HCT116 (cell line): ENCODE data around the gene ATF7.

Experiments
- EZH2phosphoT487 ChIP-seq: fragments of 200-600 bp; IDR thresholded peaks from 2 replicates; pipeline ENCODE4 v1.6.1; 2018; ENCODE audit warnings: antibody characterized with exemption, borderline replicate concordance
- JUND ChIP-seq: IDR thresholded peaks from 2 replicates; pipeline ENCODE4 v1.6.1; 2012
- POLR2AphosphoS5 ChIP-seq: IDR thresholded peaks from 2 replicates; pipeline ENCODE4 v1.6.1; 2011; ENCODE audit warnings: mild to moderate bottlenecking, low read depth, low read length, moderate library complexity
- YY1 ChIP-seq: IDR thresholded peaks from 2 replicates; pipeline ENCODE4 v1.6.1; 2011; ENCODE audit warnings: low read length, low read depth, moderate library complexity, mild to moderate bottlenecking; ENCODE audit not compliant: insufficient replicate concordance; ENCODE audit errors: extremely low read depth
- ZFX ChIP-seq: fragments of 450-650 bp; IDR thresholded peaks from 2 replicates; pipeline ENCODE4 v1.6.1; 2017
- TF ChIP-seq, protein P1 (sequence below), 3 experiments: fragments of 200-600 bp in 1 of 3; sonication (generic) in 1 of 3; IDR thresholded peaks in 2 of 3; conservative IDR thresholded peaks in 1 of 3; 2 replicates each; pipeline ENCODE4 v1.5.1; 2012 to 2017; ENCODE audit warnings: low read depth in 2 of 3, low read length in 2 of 3, antibody characterized with exemption in 1 of 3, borderline replicate concordance in 1 of 3, control low read depth in 1 of 3, mild to moderate bottlenecking in 1 of 3, mixed read lengths in 1 of 3, mixed run types in 1 of 3, moderate library complexity in 1 of 3; ENCODE audit not compliant: insufficient read depth in 1 of 3

DNA sequence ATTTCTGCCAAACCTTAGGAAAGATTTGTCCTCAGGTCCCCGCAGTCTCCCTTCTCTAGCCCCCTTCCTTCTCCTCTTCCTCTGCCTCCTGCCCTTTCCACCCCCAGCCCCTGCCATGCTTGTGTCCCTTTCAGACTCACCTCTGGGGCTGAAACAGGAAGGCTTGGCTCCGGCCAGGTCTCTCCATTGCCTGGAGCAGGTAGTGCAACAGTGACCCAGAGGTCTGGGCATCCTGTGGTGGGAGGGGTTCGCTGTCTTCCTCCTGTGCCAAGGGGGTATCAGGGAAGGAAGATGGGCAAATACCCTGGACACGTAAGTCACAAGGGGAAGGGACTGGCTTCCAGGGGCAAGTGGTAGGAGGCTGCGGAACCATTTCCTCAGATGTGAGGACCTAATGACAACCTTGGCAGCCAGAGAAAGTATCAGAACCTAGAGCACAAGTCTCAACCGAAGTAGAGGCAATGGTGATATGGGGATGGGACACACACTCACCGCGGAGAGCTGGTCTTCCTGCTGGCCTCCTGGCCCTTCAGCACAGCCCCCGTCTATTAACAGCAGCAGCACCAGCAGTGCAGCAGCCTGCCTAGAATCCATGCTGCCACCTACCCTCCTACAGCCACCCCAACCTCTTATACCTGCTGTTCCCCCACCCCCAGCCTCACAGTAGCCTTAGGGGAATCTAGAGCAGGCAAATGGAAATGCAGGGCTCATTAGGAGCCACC lies 119.1 kb downstream of the ATF7 start, which contains the start of gene NPFF:
- TF ChIP-seq EZH2phosphoT487 = no peak
- TF ChIP-seq POLR2AphosphoS5 = no peak
- TF ChIP-seq, protein P1, sequence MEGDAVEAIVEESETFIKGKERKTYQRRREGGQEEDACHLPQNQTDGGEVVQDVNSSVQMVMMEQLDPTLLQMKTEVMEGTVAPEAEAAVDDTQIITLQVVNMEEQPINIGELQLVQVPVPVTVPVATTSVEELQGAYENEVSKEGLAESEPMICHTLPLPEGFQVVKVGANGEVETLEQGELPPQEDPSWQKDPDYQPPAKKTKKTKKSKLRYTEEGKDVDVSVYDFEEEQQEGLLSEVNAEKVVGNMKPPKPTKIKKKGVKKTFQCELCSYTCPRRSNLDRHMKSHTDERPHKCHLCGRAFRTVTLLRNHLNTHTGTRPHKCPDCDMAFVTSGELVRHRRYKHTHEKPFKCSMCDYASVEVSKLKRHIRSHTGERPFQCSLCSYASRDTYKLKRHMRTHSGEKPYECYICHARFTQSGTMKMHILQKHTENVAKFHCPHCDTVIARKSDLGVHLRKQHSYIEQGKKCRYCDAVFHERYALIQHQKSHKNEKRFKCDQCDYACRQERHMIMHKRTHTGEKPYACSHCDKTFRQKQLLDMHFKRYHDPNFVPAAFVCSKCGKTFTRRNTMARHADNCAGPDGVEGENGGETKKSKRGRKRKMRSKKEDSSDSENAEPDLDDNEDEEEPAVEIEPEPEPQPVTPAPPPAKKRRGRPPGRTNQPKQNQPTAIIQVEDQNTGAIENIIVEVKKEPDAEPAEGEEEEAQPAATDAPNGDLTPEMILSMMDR (IDR thresholded peaks at IDR 0.05 in 2 of 3, conservative IDR thresholded peaks at IDR 0.05 in 1 of 3; ENCODE audit: borderline replicate concordance in 1 of 3, insufficient read depth in 1 of 3, low read depth in 2 of 3, low read length in 2 of 3) = no peak
- TF ChIP-seq JUND = no peak
- no peak for TF ChIP-seq YY1
- TF ChIP-seq ZFX = no peak
